GM21528 (cell line): Measurements from ENCODE around the gene TRPM3.

Experiments
- ATAC-seq: cut with Tn5 transposase; IDR thresholded peaks from one replicate; pipeline ENCODE4 v1.9.1; 2021; ENCODE audit warnings: mild to moderate bottlenecking, moderate library complexity; ENCODE audit not compliant: unreplicated experiment, low FRiP score

TRPM3 gene

GRCh38 chr9:70852711-70853240, 268.6 kb downstream of the TRPM3 start:
- ATAC-seq: no peak

GRCh38 chr9:70840266-70840665, 281.2 kb downstream of the TRPM3 start:
- ATAC-seq: no peak

- no peak for ATAC-seq
Observed at GRCh38 chr9:70835323-70835722, 286.1 kb downstream of the TRPM3 start.

- ATAC-seq: no peak
Observed at GRCh38 chr9:70832492-70832891, 288.9 kb downstream of the TRPM3 start.

GRCh38 chr9:70830618-70831017, 290.8 kb downstream of the TRPM3 start:
- ATAC-seq: no peak

GRCh38 chr9:70829591-70830265, 291.7 kb downstream of the TRPM3 start:
- ATAC-seq: no peak

GRCh38 chr9:70826562-70826961, 294.9 kb downstream of the TRPM3 start:
- ATAC-seq: no peak

GRCh38 chr9:70823284-70823683, 298.1 kb downstream of the TRPM3 start:
- no peak for ATAC-seq

GRCh38 chr9:70817311-70817710, 304.1 kb downstream of the TRPM3 start:
- no peak for ATAC-seq

- ATAC-seq: no peak
Observed at GRCh38 chr9:70816891-70817290, 304.5 kb downstream of the TRPM3 start.

GRCh38 chr9:70816316-70816715, 305.1 kb downstream of the TRPM3 start:
- ATAC-seq: no peak

GRCh38 chr9:70814597-70814996, 306.8 kb downstream of the TRPM3 start:
- no peak for ATAC-seq

- no peak for ATAC-seq
Observed at GRCh38 chr9:70813141-70813540, 308.3 kb downstream of the TRPM3 start.

- peak; percentile 58 for ATAC-seq
Observed at GRCh38 chr9:70811638-70812037, 309.8 kb downstream of the TRPM3 start.

- ATAC-seq: no peak
Observed at GRCh38 chr9:70806875-70807274, 314.5 kb downstream of the TRPM3 start.

GRCh38 chr9:70805949-70806348, 315.5 kb downstream of the TRPM3 start:
- ATAC-seq: no peak

GRCh38 chr9:70802758-70803436, 318.5 kb downstream of the TRPM3 start:
- no peak for ATAC-seq

- no peak for ATAC-seq
Observed at GRCh38 chr9:70802206-70802605, 319.2 kb downstream of the TRPM3 start.

- no peak for ATAC-seq
Observed at GRCh38 chr9:70801181-70801829, 320.1 kb downstream of the TRPM3 start.

GRCh38 chr9:70798018-70798417, 323.4 kb downstream of the TRPM3 start:
- no peak for ATAC-seq

- ATAC-seq: no peak
Observed at GRCh38 chr9:70795841-70796240, 325.6 kb downstream of the TRPM3 start.
